Osteoblast (primary cell): ENCODE results near the gene PDE1C. TPM values are rescaled to one million over a fixed set of nuclear protein-coding genes. Genes with fewer than 3 reads are reported as not detected.

Experiments
- DNase-seq: peaks from one replicate; pipeline ENCODE4 v3.0.0; 2011; ENCODE audit warnings: low spot score, mixed read lengths; ENCODE audit not compliant: insufficient read length; ENCODE audit errors: missing footprints
- H2AFZ ChIP-seq: 2 replicates; pipeline ENCODE4 v1.6.0; 2011; ENCODE audit warnings: mild to moderate bottlenecking, low read length
- H3K27ac ChIP-seq: 2 replicates; pipeline ENCODE4 v1.5.1; 2011; ENCODE audit warnings: mild to moderate bottlenecking, low read depth, low read length, moderate library complexity
- H3K27me3 ChIP-seq: 2 replicates; pipeline ENCODE4 v1.6.0; 2012; ENCODE audit warnings: mild to moderate bottlenecking, control low read depth, inconsistent platforms, low read length, moderate library complexity; ENCODE audit not compliant: insufficient read depth
- H3K36me3 ChIP-seq: 2 replicates; pipeline ENCODE4 v1.5.1; 2011; ENCODE audit warnings: mild to moderate bottlenecking, low read length, control low read depth, moderate library complexity; ENCODE audit not compliant: insufficient read depth
- H3K4me1 ChIP-seq: 2 replicates; pipeline ENCODE4 v1.5.1; 2011; ENCODE audit warnings: mild to moderate bottlenecking, low read length, control low read depth, moderate library complexity; ENCODE audit not compliant: insufficient read depth
- H3K4me2 ChIP-seq: 2 replicates; pipeline ENCODE4 v1.6.0; 2011; ENCODE audit warnings: mild to moderate bottlenecking, low read length; ENCODE audit not compliant: insufficient read depth
- H3K4me3 ChIP-seq: fragments of 200-600 bp; sonication (generic); 3 replicates; pipeline ENCODE4 v1.5.1; 2012; ENCODE audit warnings: mild to moderate bottlenecking, low read length, inconsistent platforms; ENCODE audit not compliant: insufficient read depth
- H3K79me2 ChIP-seq: 2 replicates; pipeline ENCODE4 v1.6.0; 2012; ENCODE audit warnings: mild to moderate bottlenecking, low read length, control low read depth, inconsistent platforms; ENCODE audit not compliant: insufficient read depth
- H3K9me3 ChIP-seq: 2 replicates; pipeline ENCODE4 v1.5.1; 2011; ENCODE audit warnings: low read depth, low read length, control low read depth
- H4K20me1 ChIP-seq: 2 replicates; pipeline ENCODE4 v1.6.0; 2012; ENCODE audit warnings: mild to moderate bottlenecking, low read length, control low read depth; ENCODE audit not compliant: insufficient read depth
- CTCF ChIP-seq: IDR thresholded peaks from 2 replicates; pipeline ENCODE4 v1.5.1; 2011; ENCODE audit warnings: mild to moderate bottlenecking, low read depth, low read length, moderate library complexity; ENCODE audit errors: extremely low read depth
- total RNA-seq: library from RNA; depleted of rRNA; stranded (reverse); fragments of >200 nt; gene quantifications from 2 replicates; pipeline ENCODE4 v1.2.3, GENCODE V29; 2012

The PDE1C gene
- total RNA-seq, 1 donor, result 149 TPM

DNA sequence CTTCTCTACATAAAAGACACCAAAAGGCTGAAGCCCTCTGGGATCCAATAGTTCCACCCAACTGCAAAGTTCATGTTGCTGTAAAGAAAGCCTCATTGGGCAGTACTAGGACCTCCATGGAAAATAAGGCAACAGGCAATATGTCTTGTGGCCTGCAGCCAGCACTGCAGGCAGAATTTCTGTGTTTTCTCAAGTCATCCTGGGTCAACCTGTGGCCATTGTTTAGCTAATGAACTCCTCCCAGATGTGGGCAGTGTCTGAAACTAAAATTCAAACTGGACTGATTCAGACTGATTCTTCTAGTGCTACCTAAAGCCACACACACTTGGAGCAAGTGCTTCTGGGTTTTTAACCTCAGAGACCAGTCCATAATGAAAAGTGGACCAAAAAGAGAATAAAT, 241.7 kb downstream of the PDE1C start:
- no peak for TF ChIP-seq CTCF
- DNase-seq, result no peak
- peaks cover 3% of the 10 kb centered on the region for H3K4me1 ChIP-seq
- no peaks in the 10 kb centered on the region for H3K79me2 ChIP-seq
- H3K4me2 ChIP-seq, result no peak overlapping the region
- no peak overlapping the region for H2AFZ ChIP-seq
- H3K9me3 ChIP-seq, result no peaks in the 10 kb centered on the region
- H3K36me3 ChIP-seq, result peaks cover 31% of the 10 kb centered on the region
- no peaks in the 10 kb centered on the region for H3K27me3 ChIP-seq
- H3K27ac ChIP-seq, result no peak overlapping the region
- H4K20me1 ChIP-seq, result no peaks in the 10 kb centered on the region
- H3K4me3 ChIP-seq, result no peak overlapping the region

DNA sequence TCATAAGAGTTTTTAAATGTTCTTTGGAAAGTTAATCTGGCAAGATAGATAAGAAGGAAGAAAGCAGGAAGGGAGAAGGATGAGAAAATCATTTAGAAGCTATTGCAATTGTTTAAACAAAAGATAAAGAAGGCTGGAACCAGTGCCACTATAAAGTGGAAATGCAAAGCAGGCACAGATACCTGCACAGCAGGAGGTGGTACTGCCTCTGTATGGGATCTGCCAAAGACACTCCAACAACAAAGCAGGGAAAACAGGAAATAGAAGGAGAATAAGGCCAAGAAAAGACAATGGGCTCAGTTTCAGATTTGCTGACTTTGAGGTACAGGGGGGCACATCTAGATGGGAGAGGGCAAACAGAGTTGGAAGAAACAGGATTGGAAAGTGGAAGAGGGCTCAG, 244.6 kb downstream of the PDE1C start:
- DNase-seq, result no peak
- no peak overlapping the region for H3K4me3 ChIP-seq
- no peaks in the 10 kb centered on the region for H3K9me3 ChIP-seq
- no peaks in the 10 kb centered on the region for H3K27me3 ChIP-seq
- no peak overlapping the region for H3K27ac ChIP-seq
- H4K20me1 ChIP-seq, result no peaks in the 10 kb centered on the region
- H3K4me2 ChIP-seq, result no peak overlapping the region
- H3K4me1 ChIP-seq, result peaks cover 2% of the 10 kb centered on the region
- H3K79me2 ChIP-seq, result no peaks in the 10 kb centered on the region
- no peak overlapping the region for H2AFZ ChIP-seq
- TF ChIP-seq CTCF, result no peak
- H3K36me3 ChIP-seq, result peaks cover 37% of the 10 kb centered on the region

DNA sequence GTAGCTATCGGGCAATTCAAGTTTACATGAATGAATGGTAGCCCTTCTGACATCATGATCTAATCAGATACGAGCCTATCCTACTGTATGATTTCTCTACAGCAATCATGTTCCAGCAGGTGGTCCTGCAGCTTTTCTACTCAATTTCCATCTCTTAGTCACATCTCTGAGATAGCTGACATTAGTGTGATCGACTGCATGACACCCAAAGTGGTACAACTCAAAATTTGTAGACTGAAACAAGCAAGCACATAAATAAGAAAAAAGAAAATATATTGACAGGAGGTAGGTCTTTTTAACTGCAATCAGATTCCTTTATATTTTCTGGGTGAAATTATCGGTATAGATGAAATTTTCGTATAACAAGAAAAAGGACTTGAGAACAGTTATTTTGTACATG, 251.2 kb downstream of the PDE1C start:
- H2AFZ ChIP-seq, result no peak overlapping the region
- no peaks in the 10 kb centered on the region for H3K27me3 ChIP-seq
- no peaks in the 10 kb centered on the region for H3K9me3 ChIP-seq
- no peaks in the 10 kb centered on the region for H4K20me1 ChIP-seq
- no peak overlapping the region for H3K27ac ChIP-seq
- H3K4me1 ChIP-seq, result peaks cover 3% of the 10 kb centered on the region
- DNase-seq, result no peak
- H3K4me3 ChIP-seq, result no peak overlapping the region
- no peaks in the 10 kb centered on the region for H3K79me2 ChIP-seq
- TF ChIP-seq CTCF, result no peak
- H3K4me2 ChIP-seq, result no peak overlapping the region
- H3K36me3 ChIP-seq, result peaks cover 29% of the 10 kb centered on the region

DNA sequence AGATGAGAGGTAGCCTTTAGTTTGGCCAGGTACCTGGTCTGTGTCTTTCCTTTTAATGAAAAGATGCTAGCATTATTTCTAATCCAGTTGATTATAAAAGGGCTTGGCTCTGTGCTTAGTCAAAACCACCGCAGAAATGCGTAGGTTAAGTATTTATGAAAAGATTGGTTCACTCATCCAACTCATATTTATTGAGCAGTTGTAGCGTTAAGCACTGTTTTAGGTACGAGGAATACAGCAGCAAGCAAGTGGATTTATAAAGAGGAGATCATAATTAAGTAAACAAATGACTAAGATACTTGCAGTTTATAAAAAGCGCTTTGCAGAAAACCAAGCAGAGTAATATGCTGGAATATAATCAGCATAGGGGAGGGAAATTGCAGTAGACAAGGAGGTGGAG, 253.4 kb downstream of the PDE1C start:
- H3K4me2 ChIP-seq, result no peak overlapping the region
- no peak for TF ChIP-seq CTCF
- no peak overlapping the region for H3K4me3 ChIP-seq
- no peak overlapping the region for H2AFZ ChIP-seq
- no peak for DNase-seq
- peaks cover 18% of the 10 kb centered on the region for H3K36me3 ChIP-seq
- no peaks in the 10 kb centered on the region for H3K27me3 ChIP-seq
- H3K79me2 ChIP-seq, result no peaks in the 10 kb centered on the region
- no peaks in the 10 kb centered on the region for H4K20me1 ChIP-seq
- no peaks in the 10 kb centered on the region for H3K9me3 ChIP-seq
- H3K27ac ChIP-seq, result no peak overlapping the region
- H3K4me1 ChIP-seq, result peaks cover 7% of the 10 kb centered on the region
